Liver (tissue), 9 donors: Measurements from ENCODE around the gene SYNM. TPM values are rescaled to one million over a fixed set of nuclear protein-coding genes. Genes with fewer than 3 reads are reported as not detected.

Experiments used
- DNase-seq: peaks from one replicate; pipeline ENCODE4 v3.0.0-alpha.2; 2017; ENCODE audit warnings: low spot score
- H3K27ac ChIP-seq, 2 donors: one replicate each; pipeline ENCODE4 v1.7.0; 2013; ENCODE audit warnings: inconsistent platforms in 2 of 2, low read length in 2 of 2, control low read depth in 1 of 2, low read depth in 1 of 2, mild to moderate bottlenecking in 1 of 2
- H3K27me3 ChIP-seq, 4 donors: one replicate each; pipeline versions ENCODE4 v1.6.1 to v1.7.0; 2013; ENCODE audit warnings: low read length in 3 of 4, inconsistent platforms in 1 of 4, mild to moderate bottlenecking in 1 of 4, moderate library complexity in 1 of 4; ENCODE audit not compliant: control insufficient read depth in 4 of 4, insufficient read depth in 4 of 4
- H3K36me3 ChIP-seq, 4 donors: one replicate each; pipeline versions ENCODE4 v1.6.1 to v1.7.0; 2013; ENCODE audit warnings: low read length in 3 of 4, mild to moderate bottlenecking in 3 of 4, low read depth in 1 of 4, moderate library complexity in 1 of 4; ENCODE audit not compliant: control insufficient read depth in 4 of 4, insufficient read depth in 3 of 4
- H3K4me1 ChIP-seq, 4 donors: one replicate each; pipeline versions ENCODE4 v1.6.1 to v1.7.0; 2013; ENCODE audit warnings: low read length in 3 of 4, mild to moderate bottlenecking in 3 of 4, moderate library complexity in 1 of 4; ENCODE audit not compliant: control insufficient read depth in 4 of 4, insufficient read depth in 4 of 4
- H3K4me3 ChIP-seq, 3 donors: one replicate each; pipeline versions ENCODE4 v1.6.1 to v1.7.0; 2013; ENCODE audit warnings: low read length in 3 of 3, control low read depth in 1 of 3, low read depth in 1 of 3, mild to moderate bottlenecking in 1 of 3
- H3K9ac ChIP-seq, 2 donors: one replicate each; pipeline ENCODE4 v1.7.0; 2013; ENCODE audit warnings: low read length in 2 of 2, mild to moderate bottlenecking in 2 of 2, moderate library complexity in 2 of 2, control low read depth in 1 of 2, low read depth in 1 of 2
- H3K9me3 ChIP-seq, 4 donors: one replicate each; pipeline versions ENCODE4 v1.6.1 to v1.7.0; 2013; ENCODE audit warnings: low read length in 3 of 4; ENCODE audit not compliant: control insufficient read depth in 4 of 4
- EGR1 ChIP-seq, 2 donors: IDR thresholded peaks; 2 replicates each; pipeline ENCODE4 v1.6.1; 2016 to 2018; ENCODE audit warnings: antibody characterized with exemption in 2 of 2, low read depth in 2 of 2
- FOXA1 ChIP-seq: IDR thresholded peaks from 2 replicates; pipeline ENCODE4 v1.6.1; 2016; ENCODE audit warnings: antibody characterized with exemption
- FOXA2 ChIP-seq: IDR thresholded peaks from 2 replicates; pipeline ENCODE4 v1.6.1; 2016; ENCODE audit warnings: antibody characterized with exemption
- GABPA ChIP-seq, 2 donors: IDR thresholded peaks in 1 of 2; conservative IDR thresholded peaks in 1 of 2; 2 replicates each; pipeline ENCODE4 v1.6.1; 2016; ENCODE audit warnings: antibody characterized with exemption in 2 of 2, mild to moderate bottlenecking in 1 of 2, moderate library complexity in 1 of 2
- HNF4A ChIP-seq, 2 donors: conservative IDR thresholded peaks; 2 replicates each; pipeline ENCODE4 v1.6.1; 2016; ENCODE audit warnings: antibody characterized with exemption in 2 of 2, mild to moderate bottlenecking in 2 of 2
- HNF4G ChIP-seq: IDR thresholded peaks from 2 replicates; pipeline ENCODE4 v1.6.1; 2016; ENCODE audit warnings: antibody characterized with exemption
- JUND ChIP-seq, 2 donors: IDR thresholded peaks; 2 replicates each; pipeline ENCODE4 v1.6.1; 2016; ENCODE audit warnings: antibody characterized with exemption in 2 of 2
- RAD21 ChIP-seq, 2 donors: IDR thresholded peaks; 2 replicates each; pipeline ENCODE4 v1.6.1; 2016; ENCODE audit warnings: antibody characterized with exemption in 2 of 2, mild to moderate bottlenecking in 2 of 2
- SP1 ChIP-seq: IDR thresholded peaks from 2 replicates; pipeline ENCODE4 v1.6.1; 2018; ENCODE audit warnings: antibody characterized with exemption, mild to moderate bottlenecking
- TAF1 ChIP-seq: conservative IDR thresholded peaks from 2 replicates; pipeline ENCODE4 v1.6.1; 2016; ENCODE audit warnings: antibody characterized with exemption, mild to moderate bottlenecking
- YY1 ChIP-seq: IDR thresholded peaks from 2 replicates; pipeline ENCODE4 v1.6.1; 2016; ENCODE audit warnings: antibody characterized with exemption, mild to moderate bottlenecking
- WGBS: extraction: QIAGEN DNeasy Blood & Tissue Kit; methylation state at CpG from one replicate; pipeline ENCODE4 v1.1.7; 2013; 5-methylcytosine and 5-hydroxymethylcytosine counted together
- polyA plus RNA-seq, 2 donors: library from polyadenylated mRNA; stranded (reverse) in 1 of 2; unstranded in 1 of 2; fragments of 200-250 nt in 1 of 2; fragments of >200 nt in 1 of 2; fragmentation: Nextera tagmentation in 1 of 2; extraction: Ambion mirVana in 1 of 2; gene quantifications; one replicate each; pipeline versions ENCODE4 v1.2.1 to v1.2.3, GENCODE V29; 2013 to 2015
- total RNA-seq, 2 donors: library from RNA; depleted of rRNA; stranded (reverse); fragments of >200 nt; gene quantifications; one replicate each; pipeline ENCODE4 v1.2.3, GENCODE V29; 2014
- TF ChIP-seq, protein P1 (sequence below): fragments of 150-350 bp; IDR thresholded peaks from 2 replicates; pipeline ENCODE4 v1.5.1; 2017; ENCODE audit warnings: improper control_type of control experiment, low read depth, low read length; ENCODE audit not compliant: missing input control
- TF ChIP-seq, protein P2 (sequence below): IDR thresholded peaks from 2 replicates; pipeline ENCODE4 v1.6.1; 2016; ENCODE audit warnings: antibody characterized with exemption, mild to moderate bottlenecking
- TF ChIP-seq, protein P3 (sequence below): IDR thresholded peaks from 2 replicates; pipeline ENCODE4 v1.6.1; 2016; ENCODE audit warnings: antibody characterized with exemption
- TF ChIP-seq, protein P4 (sequence below): IDR thresholded peaks from 2 replicates; pipeline ENCODE4 v1.6.1; 2016; ENCODE audit warnings: antibody characterized with exemption
- TF ChIP-seq, protein P5 (sequence below): IDR thresholded peaks from 2 replicates; pipeline ENCODE4 v1.6.1; 2016; ENCODE audit warnings: antibody characterized with exemption
- donor health status: healthy.
- donor health status: healthy.
- donor health status: healthy.
- donor health status: healthy.
- donor health status: healthy.

Gene SYNM
- total and polyA plus RNA-seq, 4 donors: 0.39 to 6.4 (median 1.2) TPM

DNA sequence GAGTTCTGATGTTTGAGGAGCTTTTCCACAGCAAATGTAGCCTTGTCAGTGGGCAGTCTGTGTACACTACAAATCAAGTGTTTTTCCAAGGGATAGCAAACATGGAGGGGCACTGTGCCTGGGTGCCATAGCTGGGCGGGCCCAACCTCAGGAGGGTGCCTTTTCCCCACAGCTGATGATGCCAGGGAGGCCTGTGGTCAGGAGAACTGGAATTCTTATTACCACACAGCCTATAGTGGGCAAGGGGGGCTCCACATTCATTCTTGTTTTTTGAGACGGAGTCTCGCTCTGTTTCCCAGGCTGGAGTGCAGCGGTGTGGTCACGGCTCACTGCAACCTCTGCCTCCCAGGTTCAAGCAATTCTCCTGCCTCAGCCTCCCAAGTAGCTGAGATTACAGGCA, 41.8 kb downstream of the SYNM start:
- peaks cover 0 to 3% (median 0%) of the 10 kb centered on the region in 4 donors for H3K36me3 ChIP-seq
- peaks cover 4 to 19% (median 14%) of the 10 kb centered on the region in 4 donors for H3K4me1 ChIP-seq
- TF ChIP-seq YY1: no peak
- TF ChIP-seq HNF4A (conservative IDR thresholded peaks at IDR 0.05): no peak
- TF ChIP-seq, protein P1, sequence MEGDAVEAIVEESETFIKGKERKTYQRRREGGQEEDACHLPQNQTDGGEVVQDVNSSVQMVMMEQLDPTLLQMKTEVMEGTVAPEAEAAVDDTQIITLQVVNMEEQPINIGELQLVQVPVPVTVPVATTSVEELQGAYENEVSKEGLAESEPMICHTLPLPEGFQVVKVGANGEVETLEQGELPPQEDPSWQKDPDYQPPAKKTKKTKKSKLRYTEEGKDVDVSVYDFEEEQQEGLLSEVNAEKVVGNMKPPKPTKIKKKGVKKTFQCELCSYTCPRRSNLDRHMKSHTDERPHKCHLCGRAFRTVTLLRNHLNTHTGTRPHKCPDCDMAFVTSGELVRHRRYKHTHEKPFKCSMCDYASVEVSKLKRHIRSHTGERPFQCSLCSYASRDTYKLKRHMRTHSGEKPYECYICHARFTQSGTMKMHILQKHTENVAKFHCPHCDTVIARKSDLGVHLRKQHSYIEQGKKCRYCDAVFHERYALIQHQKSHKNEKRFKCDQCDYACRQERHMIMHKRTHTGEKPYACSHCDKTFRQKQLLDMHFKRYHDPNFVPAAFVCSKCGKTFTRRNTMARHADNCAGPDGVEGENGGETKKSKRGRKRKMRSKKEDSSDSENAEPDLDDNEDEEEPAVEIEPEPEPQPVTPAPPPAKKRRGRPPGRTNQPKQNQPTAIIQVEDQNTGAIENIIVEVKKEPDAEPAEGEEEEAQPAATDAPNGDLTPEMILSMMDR: no peak
- TF ChIP-seq HNF4G: no peak
- no peak for TF ChIP-seq RAD21 (IDR thresholded peaks at IDR 0.05)
- TF ChIP-seq, protein P2, sequence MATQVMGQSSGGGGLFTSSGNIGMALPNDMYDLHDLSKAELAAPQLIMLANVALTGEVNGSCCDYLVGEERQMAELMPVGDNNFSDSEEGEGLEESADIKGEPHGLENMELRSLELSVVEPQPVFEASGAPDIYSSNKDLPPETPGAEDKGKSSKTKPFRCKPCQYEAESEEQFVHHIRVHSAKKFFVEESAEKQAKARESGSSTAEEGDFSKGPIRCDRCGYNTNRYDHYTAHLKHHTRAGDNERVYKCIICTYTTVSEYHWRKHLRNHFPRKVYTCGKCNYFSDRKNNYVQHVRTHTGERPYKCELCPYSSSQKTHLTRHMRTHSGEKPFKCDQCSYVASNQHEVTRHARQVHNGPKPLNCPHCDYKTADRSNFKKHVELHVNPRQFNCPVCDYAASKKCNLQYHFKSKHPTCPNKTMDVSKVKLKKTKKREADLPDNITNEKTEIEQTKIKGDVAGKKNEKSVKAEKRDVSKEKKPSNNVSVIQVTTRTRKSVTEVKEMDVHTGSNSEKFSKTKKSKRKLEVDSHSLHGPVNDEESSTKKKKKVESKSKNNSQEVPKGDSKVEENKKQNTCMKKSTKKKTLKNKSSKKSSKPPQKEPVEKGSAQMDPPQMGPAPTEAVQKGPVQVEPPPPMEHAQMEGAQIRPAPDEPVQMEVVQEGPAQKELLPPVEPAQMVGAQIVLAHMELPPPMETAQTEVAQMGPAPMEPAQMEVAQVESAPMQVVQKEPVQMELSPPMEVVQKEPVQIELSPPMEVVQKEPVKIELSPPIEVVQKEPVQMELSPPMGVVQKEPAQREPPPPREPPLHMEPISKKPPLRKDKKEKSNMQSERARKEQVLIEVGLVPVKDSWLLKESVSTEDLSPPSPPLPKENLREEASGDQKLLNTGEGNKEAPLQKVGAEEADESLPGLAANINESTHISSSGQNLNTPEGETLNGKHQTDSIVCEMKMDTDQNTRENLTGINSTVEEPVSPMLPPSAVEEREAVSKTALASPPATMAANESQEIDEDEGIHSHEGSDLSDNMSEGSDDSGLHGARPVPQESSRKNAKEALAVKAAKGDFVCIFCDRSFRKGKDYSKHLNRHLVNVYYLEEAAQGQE: no peak
- no peak for TF ChIP-seq EGR1 (IDR thresholded peaks at IDR 0.05; ENCODE audit: low read depth in 2 of 2)
- TF ChIP-seq, protein P3, sequence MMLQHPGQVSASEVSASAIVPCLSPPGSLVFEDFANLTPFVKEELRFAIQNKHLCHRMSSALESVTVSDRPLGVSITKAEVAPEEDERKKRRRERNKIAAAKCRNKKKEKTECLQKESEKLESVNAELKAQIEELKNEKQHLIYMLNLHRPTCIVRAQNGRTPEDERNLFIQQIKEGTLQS: no peak
- no peak for TF ChIP-seq TAF1
- H3K4me3 ChIP-seq: no peak overlapping the region
- WGBS: 89% methylated on average over 5 of the region's 5 CpGs
- no peaks in the 10 kb centered on the region for H3K27me3 ChIP-seq
- H3K9ac ChIP-seq: no peak overlapping the region
- no peaks in the 10 kb centered on the region for H3K9me3 ChIP-seq
- no peak overlapping the region for H3K27ac ChIP-seq
- no peak for DNase-seq

DNA sequence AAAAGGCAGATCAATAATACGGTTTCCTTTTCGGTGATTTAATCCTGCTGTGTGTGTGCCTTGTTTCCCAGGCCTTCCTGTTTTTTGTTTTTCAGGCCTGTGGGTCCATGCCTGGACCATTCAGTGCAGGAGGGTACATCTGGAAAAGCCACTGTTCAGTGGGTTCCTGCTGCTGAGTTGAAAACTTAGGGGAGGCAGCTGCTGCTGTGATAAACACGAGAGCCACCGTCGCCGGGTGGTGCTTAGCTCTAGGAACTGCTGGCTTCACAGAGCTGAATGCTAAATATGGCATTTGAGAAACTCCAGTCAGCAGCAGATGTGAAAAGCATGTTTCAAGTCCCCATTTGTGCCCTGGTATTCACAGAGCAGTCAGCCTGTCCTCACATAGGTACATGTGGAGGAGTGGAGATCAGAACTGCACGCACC, 44.0 kb downstream of the SYNM start:
- Histone ChIP-seq H3K9me3 (no peaks in the 10 kb centered on the region), H3K9ac (no peak overlapping the region), H3K4me1 (peaks cover 3 to 17% (median 8%) of the 10 kb centered on the region in 4 donors), H3K4me3 (no peak overlapping the region), H3K27me3 (no peaks in the 10 kb centered on the region), H3K27ac (no peak overlapping the region), H3K36me3 (peaks cover 0 to 3% (median 0%) of the 10 kb centered on the region in 4 donors)
- WGBS: 88% methylated on average over 7 of the region's 7 CpGs
- DNase-seq: no peak
- TF ChIP-seq YY1 (no peak), FOXA1 (no peak), GABPA (IDR thresholded peaks at IDR 0.05 in 1 of 2, conservative IDR thresholded peaks at IDR 0.05 in 1 of 2) (no peak), EGR1 (IDR thresholded peaks at IDR 0.05; ENCODE audit: low read depth in 2 of 2) (no peak), RAD21 (IDR thresholded peaks at IDR 0.05) (no peak), HNF4G (no peak), HNF4A (conservative IDR thresholded peaks at IDR 0.05) (no peak), TAF1 (no peak), FOXA2 (no peak), SP1 (no peak), JUND (IDR thresholded peaks at IDR 0.05) (no peak)
- TF ChIP-seq, protein P4, sequence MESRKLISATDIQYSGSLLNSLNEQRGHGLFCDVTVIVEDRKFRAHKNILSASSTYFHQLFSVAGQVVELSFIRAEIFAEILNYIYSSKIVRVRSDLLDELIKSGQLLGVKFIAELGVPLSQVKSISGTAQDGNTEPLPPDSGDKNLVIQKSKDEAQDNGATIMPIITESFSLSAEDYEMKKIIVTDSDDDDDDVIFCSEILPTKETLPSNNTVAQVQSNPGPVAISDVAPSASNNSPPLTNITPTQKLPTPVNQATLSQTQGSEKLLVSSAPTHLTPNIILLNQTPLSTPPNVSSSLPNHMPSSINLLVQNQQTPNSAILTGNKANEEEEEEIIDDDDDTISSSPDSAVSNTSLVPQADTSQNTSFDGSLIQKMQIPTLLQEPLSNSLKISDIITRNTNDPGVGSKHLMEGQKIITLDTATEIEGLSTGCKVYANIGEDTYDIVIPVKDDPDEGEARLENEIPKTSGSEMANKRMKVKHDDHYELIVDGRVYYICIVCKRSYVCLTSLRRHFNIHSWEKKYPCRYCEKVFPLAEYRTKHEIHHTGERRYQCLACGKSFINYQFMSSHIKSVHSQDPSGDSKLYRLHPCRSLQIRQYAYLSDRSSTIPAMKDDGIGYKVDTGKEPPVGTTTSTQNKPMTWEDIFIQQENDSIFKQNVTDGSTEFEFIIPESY: no peak
- TF ChIP-seq, protein P2: no peak
- TF ChIP-seq, protein P1: no peak
- TF ChIP-seq, protein P5, sequence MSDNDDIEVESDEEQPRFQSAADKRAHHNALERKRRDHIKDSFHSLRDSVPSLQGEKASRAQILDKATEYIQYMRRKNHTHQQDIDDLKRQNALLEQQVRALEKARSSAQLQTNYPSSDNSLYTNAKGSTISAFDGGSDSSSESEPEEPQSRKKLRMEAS: no peak
- TF ChIP-seq, protein P3: no peak
